SK-N-SH (cell line): ENCODE data around the gene CYB5D1. TPM values are rescaled to one million over a fixed set of nuclear protein-coding genes. Genes with fewer than 3 reads are reported as not detected.
A peak's percentile ranks its signal among the peaks of the same experiment; 100 is the strongest.

Experiments
- CTCF ChIA-PET: fragments of 300-600, 350-600 bp; formaldehyde crosslinking; extraction: SDS; loops from one replicate; lab custom pipeline; 2021; lab: Yijun Ruan, JAX
- POLR2A ChIA-PET: fragments of 350-600 bp; sonication (Branson Sonifier 250); formaldehyde crosslinking; extraction: SDS; loops from one replicate; lab custom pipeline; 2020; ENCODE audit warnings: antibody characterized with exemption, inconsistent platforms; lab: Yijun Ruan, JAX
- DNase-seq: peaks from one replicate; pipeline ENCODE4 v3.0.0; 2012
- H2AFZ ChIP-seq: fragments of 200-600 bp; sonication (generic); 2 replicates; pipeline ENCODE4 v1.8.1; 2016; ENCODE audit warnings: antibody characterized with exemption, mild to moderate bottlenecking, low read depth
- H3F3A ChIP-seq: fragments of 200-600 bp; sonication (generic); replicated peaks from 2 replicates; pipeline ENCODE3; 2016; ENCODE audit warnings: antibody characterized with exemption, mild to moderate bottlenecking; ENCODE audit not compliant: insufficient read depth
- H3K27ac ChIP-seq, 2 experiments: fragments of 200-500 bp in 1 of 2; fragments of 200-600 bp in 1 of 2; sonication (Bioruptor generic) in 1 of 2; sonication (generic), shearing (Covaris generic) in 1 of 2; 2 replicates each; pipeline versions ENCODE4 v1.5.1 to v1.6.1; 2014 to 2016; ENCODE audit warnings: low read depth in 2 of 2, inconsistent platforms in 1 of 2, low read length in 1 of 2, mild to moderate bottlenecking in 1 of 2, mixed read lengths in 1 of 2
- H3K27me3 ChIP-seq: fragments of 200-600 bp; sonication (generic), shearing (Covaris generic); 2 replicates; pipeline ENCODE4 v1.6.1; 2016; ENCODE audit warnings: mixed run types; ENCODE audit not compliant: insufficient read depth
- H3K36me3 ChIP-seq, 2 experiments: fragments of 200-500 bp in 1 of 2; fragments of 200-600 bp in 1 of 2; sonication (Bioruptor generic) in 1 of 2; sonication (generic) in 1 of 2; replicated peaks in 1 of 2; 2 replicates each; pipeline versions ENCODE3 to v1.5.1; 2014 to 2016; ENCODE audit warnings: low read length in 1 of 2, mild to moderate bottlenecking in 1 of 2; ENCODE audit not compliant: insufficient read depth in 2 of 2, control insufficient read depth in 1 of 2
- H3K4me1 ChIP-seq, 2 experiments: fragments of 200-500 bp in 1 of 2; fragments of 200-600 bp in 1 of 2; sonication (Bioruptor generic) in 1 of 2; sonication (generic), shearing (Covaris generic) in 1 of 2; 2 replicates each; pipeline versions ENCODE4 v1.5.1 to v1.6.1; 2014 to 2016; ENCODE audit warnings: low read depth in 1 of 2, low read length in 1 of 2, mixed run types in 1 of 2; ENCODE audit not compliant: insufficient read depth in 2 of 2, control insufficient read depth in 1 of 2
- H3K4me2 ChIP-seq: fragments of 200-600 bp; sonication (generic), shearing (Covaris generic); 2 replicates; pipeline ENCODE4 v1.6.1; 2017; ENCODE audit warnings: mixed run types
- H3K4me3 ChIP-seq, 2 experiments: fragments of 200-500 bp in 1 of 2; fragments of 200-600 bp in 1 of 2; sonication (Bioruptor generic) in 1 of 2; sonication (generic), shearing (Covaris generic) in 1 of 2; 2 replicates each; pipeline versions ENCODE4 v1.5.1 to v1.8.1; 2014 to 2016; ENCODE audit warnings: low read depth in 2 of 2, inconsistent platforms in 1 of 2, low read length in 1 of 2, mild to moderate bottlenecking in 1 of 2, mixed read lengths in 1 of 2, moderate library complexity in 1 of 2
- H3K79me2 ChIP-seq: fragments of 200-600 bp; sonication (generic); 2 replicates; pipeline ENCODE4 v1.8.1; 2017; ENCODE audit warnings: mild to moderate bottlenecking; ENCODE audit not compliant: insufficient read depth
- H3K9ac ChIP-seq: fragments of 200-600 bp; sonication (generic); 2 replicates; pipeline ENCODE4 v1.6.1; 2017; ENCODE audit warnings: mixed run types
- H3K9me2 ChIP-seq: fragments of 200-600 bp; sonication (generic); 2 replicates; pipeline ENCODE4 v1.6.1; 2017; ENCODE audit warnings: mixed run types
- H3K9me3 ChIP-seq: fragments of 200-600 bp; sonication (generic); 2 replicates; pipeline ENCODE4 v1.6.1; 2017; ENCODE audit warnings: mixed run types, mild to moderate bottlenecking, moderate library complexity
- H4K20me1 ChIP-seq: fragments of 200-600 bp; sonication (generic); 2 replicates; pipeline ENCODE4 v1.6.1; 2017; ENCODE audit warnings: mild to moderate bottlenecking, mixed run types; ENCODE audit not compliant: insufficient read depth
- CHD2 ChIP-seq: fragments of 150-350 bp; IDR thresholded peaks from 2 replicates; pipeline ENCODE4 v1.6.1; 2018; ENCODE audit warnings: low read length; ENCODE audit not compliant: partially characterized antibody
- CTCF ChIP-seq: fragments of 200-600 bp; sonication (generic); IDR thresholded peaks from 2 replicates; pipeline ENCODE4 v1.6.1; 2017; ENCODE audit warnings: antibody characterized with exemption, mild to moderate bottlenecking, moderate library complexity
- EP300 ChIP-seq, 2 experiments: IDR thresholded peaks; 2 replicates each; pipeline versions ENCODE4 v1.4.0 to v1.6.1; 2012; ENCODE audit warnings: borderline replicate concordance in 1 of 2, low read depth in 1 of 2, low read length in 1 of 2
- EZH2phosphoT487 ChIP-seq: fragments of 200-600 bp; sonication (generic); IDR thresholded peaks from 2 replicates; pipeline ENCODE4 v1.6.1; 2017; ENCODE audit warnings: low read depth, mixed run types, mild to moderate bottlenecking, antibody characterized with exemption, moderate library complexity, borderline replicate concordance
- MEF2A ChIP-seq: IDR thresholded peaks from 2 replicates; pipeline ENCODE4 v1.4.0; 2012; ENCODE audit warnings: low read depth, borderline replicate concordance
- NFIC ChIP-seq: IDR thresholded peaks from 2 replicates; pipeline ENCODE4 v1.4.0; 2012; ENCODE audit warnings: borderline replicate concordance
- RAD21 ChIP-seq: IDR thresholded peaks from 2 replicates; pipeline ENCODE4 v1.6.1; 2012; ENCODE audit warnings: mild to moderate bottlenecking, low read length
- SMC3 ChIP-seq: IDR thresholded peaks from 2 replicates; pipeline ENCODE4 v1.6.1; 2012; ENCODE audit warnings: low read depth, low read length, improper control_type of control experiment
- USF1 ChIP-seq: IDR thresholded peaks from 2 replicates; pipeline ENCODE4 v1.4.0; 2012; ENCODE audit warnings: low read depth, borderline replicate concordance
- YY1 ChIP-seq: IDR thresholded peaks from 2 replicates; pipeline ENCODE4 v1.4.0; 2012; ENCODE audit warnings: low read depth, mild to moderate bottlenecking
- WGBS: methylation state at CpG from one replicate; pipeline ENCODE4 v1.1.6; 2017; ENCODE audit warnings: low lambda C conversion rate; 5-methylcytosine and 5-hydroxymethylcytosine counted together
- polyA plus RNA-seq, 3 experiments: library from polyadenylated mRNA; depleted of rRNA; stranded (reverse); fragments of >200 nt; gene quantifications; 2 replicates each; pipeline ENCODE4 v1.2.3, GENCODE V29; 2012

Gene CYB5D1
- polyA plus RNA-seq, 1 of the 3 experiments (the other 2 are of a cell fraction) = 8.8 TPM

- H3K9me2 ChIP-seq = no peaks in the 10 kb centered on the region
- CTCF ChIA-PET = interaction anchor here (0.6 to 9.4 kb wide), 39 partner anchors 8 to 164 kb away, joined by 3 to 143 read pairs (median 5); partner anchors contain the start of genes CHD3 and GUCY2D
- TF ChIP-seq EP300 (IDR thresholded peaks at IDR 0.05; ENCODE audit: borderline replicate concordance in 1 of 2, low read depth in 1 of 2, low read length in 1 of 2) (no peak), CHD2 (peak; percentile 14), CTCF (peak; percentile 70), USF1 (no peak), RAD21 (peak; percentile 92), EZH2phosphoT487 (no peak), SMC3 (peak; percentile 91)
- no peaks in the 10 kb centered on the region for H3K79me2 ChIP-seq
- no peaks in the 10 kb centered on the region for H3F3A ChIP-seq
- H3K9ac ChIP-seq = no peak overlapping the region
- H3K4me3 ChIP-seq = no peak overlapping the region
- no peaks in the 10 kb centered on the region for H3K27me3 ChIP-seq
- no peak overlapping the region; a peak in 1 of 4 replicates for H3K27ac ChIP-seq
- H3K36me3 ChIP-seq = peaks cover 80 to 86% of the 10 kb centered on the region in 2 experiments
- no peaks in the 10 kb centered on the region for H3K4me1 ChIP-seq
- H2AFZ ChIP-seq = no peak overlapping the region
- POLR2A ChIA-PET = no interaction called here
- H4K20me1 ChIP-seq = no peaks in the 10 kb centered on the region
- H3K9me3 ChIP-seq = no peaks in the 10 kb centered on the region
- H3K4me2 ChIP-seq = no peak overlapping the region
- DNase-seq = peak; percentile 72
- 66% methylated on average over 6 of the region's 6 CpGs for WGBS
Measured at GRCh38 chr17:7897773-7898172, 40.0 kb downstream of the CYB5D1 start.

GRCh38 chr17:7903154-7904103 lies 45.6 kb downstream of the CYB5D1 start:
- H3K27me3 ChIP-seq = no peaks in the 10 kb centered on the region
- no peaks in the 10 kb centered on the region for H3K9me3 ChIP-seq
- 92% methylated on average over 22 of the region's 22 CpGs for WGBS
- H3K4me1 ChIP-seq = no peaks in the 10 kb centered on the region
- no peaks in the 10 kb centered on the region for H4K20me1 ChIP-seq
- ChIA-PET POLR2A (interaction anchor here (1.1 kb wide), 1 partner anchor 41 kb away, joined by 3 read pairs; no protein-coding TSS in a partner anchor), CTCF (interaction anchor here (0.8 to 9.4 kb wide), 8 partner anchors 9 to 216 kb away, joined by 3 to 143 read pairs (median 5); partner anchors contain the start of gene RNF227)
- H3K36me3 ChIP-seq = peaks cover 62 to 95% of the 10 kb centered on the region in 2 experiments
- DNase-seq = no peak
- no peaks in the 10 kb centered on the region for H3K9me2 ChIP-seq
- no peak overlapping the region for H3K27ac ChIP-seq
- no peak overlapping the region for H3K4me2 ChIP-seq
- no peaks in the 10 kb centered on the region for H3F3A ChIP-seq
- H2AFZ ChIP-seq = no peak overlapping the region
- no peak overlapping the region for H3K4me3 ChIP-seq
- H3K79me2 ChIP-seq = no peaks in the 10 kb centered on the region
- no peak for TF ChIP-seq NFIC
- no peak for TF ChIP-seq EZH2phosphoT487
- no peak for TF ChIP-seq MEF2A
- TF ChIP-seq YY1 = no peak
- H3K9ac ChIP-seq = no peak overlapping the region
